SK-N-MC (cell line): ENCODE results near the gene CAMTA1.

Experiments used
- EZH2 ChIP-seq: fragments of 200-600 bp; sonication (generic); IDR thresholded peaks from one replicate; pipeline ENCODE4 v1.6.1; 2017; ENCODE audit warnings: antibody characterized with exemption
- POLR2AphosphoS5 ChIP-seq: IDR thresholded peaks from 2 replicates; pipeline ENCODE4 v1.6.1; 2012; ENCODE audit warnings: mild to moderate bottlenecking, low read depth, low read length, borderline replicate concordance

GRCh38 chr1:7669559-7670311, 884.5 kb downstream of the CAMTA1 start:
- TF ChIP-seq POLR2AphosphoS5 (no peak), EZH2 (no peak)
